HG02571 (cell line): ENCODE measurements around the gene FUNDC1.
"Not testable (repeated sequence)": the region's sequence is repeated elsewhere in the genome, so short reads cannot be mapped to it uniquely, and the experiment has no call there.

Experiments
- ATAC-seq: cut with Tn5 transposase; IDR thresholded peaks from one replicate; pipeline ENCODE4 v1.9.1; 2021; ENCODE audit warnings: mild to moderate bottlenecking, moderate library complexity; ENCODE audit not compliant: unreplicated experiment

Gene FUNDC1

GRCh38 chrX:44542567-44543325 lies at the start of gene FUNDC1:
FUNDC1 (minus strand) TSS chrX:44542859; CDS start chrX:44542832, 27 bp downstream.
- peak; percentile 96 for ATAC-seq

GRCh38 chrX:44585866-44586265 lies 43.2 kb upstream of the FUNDC1 start:
- ATAC-seq = no peak

- ATAC-seq = no peak
These were observed 37.8 kb upstream of the FUNDC1 start for GRCh38 chrX:44580466-44580865.

GRCh38 chrX:44572340-44572938 lies 29.8 kb upstream of the FUNDC1 start:
- no peak for ATAC-seq

- no peak for ATAC-seq
These were observed 27.9 kb upstream of the FUNDC1 start for GRCh38 chrX:44570522-44570921.

- ATAC-seq = no peak
These were observed 26.5 kb upstream of the FUNDC1 start for GRCh38 chrX:44569122-44569521.

- no peak for ATAC-seq
These were observed 25.5 kb upstream of the FUNDC1 start for GRCh38 chrX:44568196-44568595.

- ATAC-seq = not testable (repeated sequence)
These were observed 19.2 kb upstream of the FUNDC1 start for GRCh38 chrX:44561896-44562295.

- ATAC-seq = no peak
These were observed 7.9 kb upstream of the FUNDC1 start for GRCh38 chrX:44550563-44550962.

GRCh38 chrX:44545454-44545853 lies 2.8 kb upstream of the FUNDC1 start:
- ATAC-seq = not testable (repeated sequence)

GRCh38 chrX:44544036-44544435 lies 1.4 kb upstream of the FUNDC1 start:
- no peak for ATAC-seq

GRCh38 chrX:44536198-44536597 lies 6.5 kb downstream of the FUNDC1 start:
- ATAC-seq = no peak

GRCh38 chrX:44529310-44529709 lies 13.3 kb downstream of the FUNDC1 start:
- no peak for ATAC-seq

GRCh38 chrX:44514272-44514671 lies 28.4 kb downstream of the FUNDC1 start:
- ATAC-seq = no peak

GRCh38 chrX:44507292-44507691 lies 35.4 kb downstream of the FUNDC1 start:
- no peak for ATAC-seq

GRCh38 chrX:44506678-44507077 lies 36.0 kb downstream of the FUNDC1 start:
- no peak for ATAC-seq

GRCh38 chrX:44503560-44503959 lies 39.1 kb downstream of the FUNDC1 start:
- ATAC-seq = no peak

GRCh38 chrX:44495091-44495490 lies 47.6 kb downstream of the FUNDC1 start:
- ATAC-seq = no peak

GRCh38 chrX:44494357-44494756 lies 48.3 kb downstream of the FUNDC1 start:
- ATAC-seq = no peak

GRCh38 chrX:44489515-44489914 lies 53.1 kb downstream of the FUNDC1 start:
- no peak for ATAC-seq

- ATAC-seq = no peak
These were observed 58.0 kb downstream of the FUNDC1 start for GRCh38 chrX:44484607-44485146.

- no peak for ATAC-seq
These were observed 58.6 kb downstream of the FUNDC1 start for GRCh38 chrX:44483965-44484606.
